Measurements from ENCODE around the gene TP53BP2.
"Not testable (repeated sequence)": the region's sequence is repeated elsewhere in the genome, so short reads cannot be mapped to it uniquely, and the experiment has no call there.

Gene TP53BP2

DNA sequence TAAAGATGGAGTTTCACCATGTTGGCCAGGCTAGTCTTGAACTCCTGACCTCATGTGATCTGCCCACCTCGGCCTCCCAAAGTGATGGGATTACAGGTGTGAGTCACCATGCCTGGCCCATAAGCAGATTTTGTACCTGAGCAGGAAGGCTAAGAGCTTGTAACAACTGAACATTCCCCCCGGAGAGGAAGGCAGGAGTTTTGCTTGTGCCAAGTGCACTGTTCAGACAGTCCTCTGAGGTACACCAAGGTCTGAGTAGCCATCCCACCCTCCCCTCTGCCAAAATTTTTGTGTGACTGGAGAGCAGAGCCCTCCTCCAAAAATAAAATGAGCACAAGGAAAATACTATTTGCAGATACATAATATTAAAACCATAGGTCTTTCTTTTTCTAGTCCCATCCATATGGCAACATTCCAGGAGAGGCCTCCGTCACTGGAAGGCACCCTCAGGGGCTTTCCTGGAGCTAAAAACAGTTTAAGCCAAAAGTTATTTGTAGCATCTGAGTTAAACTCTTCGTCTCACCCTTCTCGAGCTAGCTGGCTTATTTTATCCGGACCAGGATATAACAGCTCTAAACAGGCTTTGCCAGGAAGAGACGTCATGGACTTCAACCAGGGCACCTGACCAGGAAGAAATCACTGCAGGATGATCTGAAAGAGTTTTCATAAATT lies 106.2 kb downstream of the TP53BP2 start:
- DNase-seq = no peak

DNA sequence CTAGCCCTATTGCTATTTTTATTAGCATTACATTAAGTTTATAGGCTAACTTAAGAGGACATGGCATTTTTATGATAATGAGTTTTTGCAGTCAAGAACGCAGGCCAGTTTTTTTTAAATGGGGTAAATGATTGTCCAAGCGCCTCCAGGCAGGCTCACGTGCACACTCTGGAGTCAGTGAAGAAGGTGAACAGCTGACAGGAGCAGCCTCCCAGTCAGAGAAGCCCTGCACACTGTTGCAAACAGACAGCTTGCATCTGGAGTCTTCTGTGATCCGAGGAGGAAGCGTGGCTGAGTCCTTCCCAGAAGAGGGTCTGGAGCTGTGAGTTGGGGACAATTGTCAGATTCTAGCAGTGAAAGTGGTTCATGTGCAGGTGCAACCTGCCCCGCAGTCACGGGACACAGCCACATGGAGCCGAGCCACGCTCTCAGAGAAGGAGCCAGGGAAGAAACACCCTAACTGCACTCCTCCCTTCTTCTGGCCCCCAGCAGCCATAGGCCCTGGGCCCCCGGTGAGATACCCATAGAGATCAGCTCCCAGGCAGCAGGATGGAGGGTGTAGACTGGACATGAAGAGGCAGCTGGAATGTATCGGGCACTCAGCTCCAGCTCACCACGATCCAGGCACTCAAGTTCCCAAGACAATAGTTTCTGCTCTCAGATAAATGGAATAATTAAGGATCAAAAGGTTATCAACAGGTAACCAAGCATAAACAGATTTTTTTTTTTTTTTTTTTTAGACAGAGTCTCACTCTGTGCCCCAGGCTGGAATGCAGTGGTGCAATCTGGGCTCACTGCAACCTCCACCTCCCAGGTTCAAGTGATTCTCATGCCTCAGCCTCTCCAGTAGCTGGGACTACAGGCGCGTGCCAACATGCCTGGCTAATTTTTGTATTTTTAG lies 107.0 kb downstream of the TP53BP2 start:
- no peak for DNase-seq

DNA sequence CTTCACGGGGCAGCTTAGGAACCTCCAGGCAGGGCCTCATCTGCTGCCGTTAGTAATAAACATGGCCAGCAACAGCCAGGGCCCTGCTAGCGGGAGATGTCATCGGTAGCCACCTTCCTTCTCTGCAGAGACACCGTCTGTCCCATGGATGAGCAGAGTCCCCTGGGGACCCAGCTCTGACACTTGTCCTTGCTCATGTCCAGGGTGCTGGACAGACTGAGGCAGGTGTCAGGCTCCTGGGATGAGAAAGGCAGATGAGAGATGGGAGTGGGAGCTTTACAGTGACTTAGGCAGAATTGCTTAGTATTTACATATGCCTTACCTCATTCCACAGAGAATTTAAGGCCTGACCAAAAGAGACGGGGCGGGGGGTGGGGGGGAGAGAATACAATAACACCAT lies 108.4 kb downstream of the TP53BP2 start:
- no peak for DNase-seq

DNA sequence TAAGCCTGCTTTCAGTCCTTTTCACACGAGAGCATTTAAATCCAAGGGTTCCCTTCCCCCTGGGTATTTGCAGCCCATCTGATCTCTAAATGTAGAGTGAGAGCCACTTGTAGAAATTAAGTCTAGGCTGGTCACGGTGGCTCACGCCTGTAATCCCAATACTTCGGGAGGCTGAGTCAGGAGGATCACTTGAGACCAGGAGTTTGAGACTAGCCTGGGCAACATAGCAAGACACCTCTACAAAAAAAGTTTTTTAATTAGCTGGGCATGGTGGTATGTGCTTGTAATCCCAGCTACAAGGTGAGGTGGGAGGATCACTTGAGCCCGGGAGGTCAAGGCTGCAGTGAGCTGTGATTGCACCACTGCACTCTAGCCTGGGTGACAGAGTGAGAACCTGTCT lies 109.1 kb downstream of the TP53BP2 start:
- DNase-seq = not testable (repeated sequence)

DNA sequence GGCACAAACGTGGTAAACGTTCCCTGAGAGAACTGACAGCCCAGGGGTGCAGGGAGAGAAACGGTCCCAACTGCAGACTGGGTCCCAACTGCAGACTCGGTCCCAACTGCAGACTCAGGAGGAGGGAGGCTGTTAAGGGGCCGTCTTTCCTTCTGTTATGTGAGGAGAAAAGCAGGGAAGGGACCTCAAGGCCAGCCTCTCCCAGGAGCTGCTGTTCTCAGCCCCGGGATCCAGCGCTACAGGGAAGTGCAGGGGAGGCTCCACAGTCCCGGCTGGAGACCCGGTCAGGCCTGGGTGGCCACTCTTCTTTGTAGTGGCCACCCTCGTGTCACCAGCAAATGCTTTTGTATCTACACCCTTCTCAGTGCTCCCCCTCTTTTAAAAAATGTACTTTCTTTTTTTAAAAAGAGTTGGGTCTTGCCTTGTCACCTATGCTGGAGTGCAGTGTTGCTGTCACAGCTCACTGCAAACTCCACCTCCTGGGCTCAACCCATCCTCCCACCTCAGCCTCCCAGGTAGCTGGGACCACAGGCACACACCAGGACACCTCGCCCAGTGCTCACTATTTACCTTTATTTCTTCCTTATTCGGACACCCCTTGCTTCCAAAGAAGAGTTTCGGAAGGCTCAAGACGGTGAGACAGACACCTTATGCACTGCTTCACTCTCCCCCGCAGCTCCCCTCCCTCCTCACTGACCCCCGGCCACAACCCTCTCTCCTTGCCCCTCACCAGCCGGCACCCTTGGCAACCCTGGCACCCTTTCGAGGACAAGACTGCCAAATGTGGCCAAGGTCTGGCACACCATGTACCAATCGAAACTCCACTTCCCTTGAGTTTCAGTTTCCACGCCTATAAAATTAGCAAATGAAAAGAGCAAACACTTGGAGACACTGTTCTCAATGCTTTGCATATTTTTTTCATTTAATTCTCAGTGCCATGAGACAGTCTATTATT lies 111.6 kb downstream of the TP53BP2 start:
- no peak for DNase-seq

DNA sequence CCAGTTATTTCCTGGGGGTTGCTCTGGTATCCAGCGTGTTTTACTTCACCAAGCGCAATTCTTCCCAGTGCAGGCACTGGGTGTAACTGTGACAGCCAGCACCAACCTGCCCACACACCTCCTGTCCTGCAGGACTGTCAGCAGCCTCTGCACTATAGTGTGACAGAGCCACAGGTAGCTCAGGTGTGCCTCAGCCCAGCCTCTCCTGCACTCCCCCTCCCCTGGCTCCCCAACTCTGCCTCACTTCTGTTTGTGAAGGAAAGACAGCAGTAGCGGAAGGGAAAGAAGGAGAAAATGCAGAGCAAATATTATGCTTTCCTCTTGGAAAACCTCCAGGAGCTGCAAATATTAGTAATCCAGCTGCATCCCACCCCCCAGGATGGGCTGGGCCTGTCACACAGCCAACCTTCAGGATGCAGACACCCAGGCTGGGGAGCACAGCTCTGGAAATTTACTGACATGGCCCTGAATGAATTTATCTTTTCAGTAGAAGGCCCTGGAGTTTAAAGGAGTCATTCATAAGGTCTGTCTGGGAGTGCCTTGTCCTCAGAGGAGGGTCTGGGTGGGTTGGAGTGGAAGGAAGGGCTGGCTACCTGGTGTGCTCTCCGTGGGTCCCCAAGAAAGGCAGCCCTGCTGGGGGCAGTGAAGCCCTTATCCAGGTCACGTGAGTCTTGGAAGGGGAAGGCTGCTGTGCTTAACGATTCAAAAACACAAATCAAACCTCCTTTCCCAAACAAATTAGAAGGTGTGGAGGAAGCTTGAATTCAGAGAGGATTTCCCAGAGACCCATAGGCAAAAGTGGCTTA lies 112.6 kb downstream of the TP53BP2 start:
- no peak for DNase-seq

DNA sequence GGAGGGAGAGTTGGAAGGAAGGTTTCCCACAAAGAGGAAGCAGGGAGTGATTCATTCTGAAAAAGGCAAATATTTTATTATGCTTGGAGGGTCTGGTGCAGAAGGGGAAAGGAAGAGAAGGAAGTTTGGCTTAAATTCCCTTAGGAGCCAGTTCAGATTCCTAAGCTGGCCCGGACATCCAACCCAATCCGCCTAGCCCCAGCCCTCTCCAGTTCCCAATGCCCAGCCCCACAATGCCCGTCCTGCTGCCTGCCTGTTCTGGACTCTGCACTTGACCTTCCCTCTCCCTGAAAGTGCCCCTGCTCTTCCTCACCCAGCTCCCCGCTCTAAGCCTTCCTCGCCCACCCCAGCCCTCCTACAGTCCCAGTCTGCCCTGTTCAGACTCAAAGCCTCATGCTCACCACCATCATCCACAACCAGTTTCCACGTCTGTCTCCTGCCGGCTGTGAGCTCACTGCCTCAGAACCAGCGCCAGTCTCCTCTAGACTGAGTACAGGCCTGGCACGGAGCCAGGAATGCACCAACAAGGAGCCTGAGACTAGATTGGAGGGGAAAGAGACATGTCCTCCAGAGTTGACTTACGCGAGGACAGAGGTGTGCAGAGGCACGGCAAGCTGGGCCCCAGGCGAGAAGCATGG lies 114.5 kb downstream of the TP53BP2 start:
- DNase-seq = no peak

DNA sequence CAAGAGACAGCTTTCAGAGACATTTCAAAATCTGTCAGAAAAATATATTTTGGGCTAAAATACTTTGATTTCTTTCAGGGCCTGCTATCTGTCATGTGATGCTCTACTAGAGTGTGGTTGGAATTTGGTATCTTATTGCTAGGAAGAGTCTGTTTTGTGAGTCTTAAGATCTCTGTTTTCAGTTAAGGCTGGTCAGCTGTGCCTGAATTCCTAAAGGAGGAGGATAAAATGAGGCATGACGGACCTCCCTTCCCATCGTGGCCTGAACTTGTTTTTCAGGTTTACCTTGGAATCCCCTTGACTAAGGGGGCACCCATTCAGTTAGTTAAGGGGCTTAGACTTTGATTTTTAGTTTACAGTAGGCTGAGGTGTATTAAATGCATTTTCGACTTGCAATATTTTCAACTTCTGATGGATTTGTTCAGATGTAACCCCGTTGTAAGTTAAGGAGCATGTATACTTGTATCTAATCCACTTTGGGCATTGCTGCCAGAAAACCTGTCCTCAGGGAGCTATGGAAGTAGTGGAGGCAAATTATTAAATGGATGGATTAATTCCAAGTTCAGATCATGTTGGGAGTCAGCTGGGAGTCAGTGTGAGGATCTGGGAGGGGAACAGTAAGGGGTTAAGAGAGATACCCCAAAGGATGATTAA lies 115.1 kb downstream of the TP53BP2 start:
- no peak for DNase-seq

DNA sequence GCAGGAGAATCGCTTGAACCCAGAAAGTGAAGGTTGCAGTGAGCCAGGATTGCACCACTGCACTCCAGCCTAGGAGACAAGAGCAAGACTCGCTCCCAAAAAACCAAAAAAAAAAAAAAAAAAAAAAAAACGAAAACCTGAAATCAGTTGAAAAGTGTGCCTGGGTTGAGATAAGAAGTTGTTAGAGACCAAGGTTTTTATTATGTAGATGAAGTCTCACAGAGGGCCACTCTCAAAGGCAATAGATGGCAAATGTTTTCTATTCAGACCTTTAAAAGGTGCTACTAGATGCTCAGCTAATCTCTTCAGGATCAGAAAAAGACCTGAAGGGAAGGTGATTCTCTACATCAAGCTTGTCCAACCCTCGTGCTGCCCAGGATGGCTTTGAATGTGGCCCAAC lies 115.8 kb downstream of the TP53BP2 start:
- no peak for DNase-seq
